Left kidney (tissue), 8 donors: ENCODE measurements around the gene KCNJ16. TPM values are rescaled to one million over a fixed set of nuclear protein-coding genes. Genes with fewer than 3 reads are reported as not detected.
"Not testable (repeated sequence)": the region's sequence is repeated elsewhere in the genome, so short reads cannot be mapped to it uniquely, and the experiment has no call there.

ENCODE experiments used
- DNase-seq: peaks from one replicate; pipeline ENCODE4 v3.0.0-alpha.2; 2013
- long read RNA-seq, 8 donors: transcript quantifications; one replicate each; lab custom pipeline, GENCODE V29; 2026
- polyA plus RNA-seq: library from polyadenylated mRNA; unstranded; fragments of 120-200 nt; gene quantifications from one replicate; pipeline ENCODE4 v1.2.1, GENCODE V29; 2013; ENCODE audit not compliant: insufficient read length

Gene KCNJ16
- 180 TPM for polyA plus RNA-seq
- long read RNA-seq, donor 1, full-length matches to known transcripts: 11 of 11 reads
- long read RNA-seq, donor 1, partial matches to known transcripts: 0 of 11 reads
- long read RNA-seq, donor 1, other reads (novel, unspliced or antisense): 0 of 11 reads
- long read RNA-seq, donor 2, full-length matches to known transcripts: 19 of 37 reads
- long read RNA-seq, donor 2, partial matches to known transcripts: 18 of 37 reads
- long read RNA-seq, donor 2, other reads (novel, unspliced or antisense): 0 of 37 reads
- long read RNA-seq, donor 3, full-length matches to known transcripts: 6 of 6 reads
- long read RNA-seq, donor 3, partial matches to known transcripts: 0 of 6 reads
- long read RNA-seq, donor 3, other reads (novel, unspliced or antisense): 0 of 6 reads
- long read RNA-seq, donor 4, partial matches to known transcripts: 0 of 1 reads
- long read RNA-seq, donor 4, other reads (novel, unspliced or antisense): 0 of 1 reads
- long read RNA-seq, donor 5, full-length matches to known transcripts: 15 of 21 reads
- long read RNA-seq, donor 5, partial matches to known transcripts: 6 of 21 reads
- long read RNA-seq, donor 5, other reads (novel, unspliced or antisense): 0 of 21 reads
- long read RNA-seq, donor 6, full-length matches to known transcripts: 14 of 14 reads
- long read RNA-seq, donor 6, partial matches to known transcripts: 0 of 14 reads
- long read RNA-seq, donor 6, other reads (novel, unspliced or antisense): 0 of 14 reads
- long read RNA-seq, donor 7, full-length matches to known transcripts: 24 of 24 reads
- long read RNA-seq, donor 7, partial matches to known transcripts: 0 of 24 reads
- long read RNA-seq, donor 7, other reads (novel, unspliced or antisense): 0 of 24 reads
- long read RNA-seq, donor 8, full-length matches to known transcripts: 10 of 17 reads
- long read RNA-seq, donor 8, partial matches to known transcripts: 7 of 17 reads
- long read RNA-seq, donor 8, other reads (novel, unspliced or antisense): 0 of 17 reads

DNA sequence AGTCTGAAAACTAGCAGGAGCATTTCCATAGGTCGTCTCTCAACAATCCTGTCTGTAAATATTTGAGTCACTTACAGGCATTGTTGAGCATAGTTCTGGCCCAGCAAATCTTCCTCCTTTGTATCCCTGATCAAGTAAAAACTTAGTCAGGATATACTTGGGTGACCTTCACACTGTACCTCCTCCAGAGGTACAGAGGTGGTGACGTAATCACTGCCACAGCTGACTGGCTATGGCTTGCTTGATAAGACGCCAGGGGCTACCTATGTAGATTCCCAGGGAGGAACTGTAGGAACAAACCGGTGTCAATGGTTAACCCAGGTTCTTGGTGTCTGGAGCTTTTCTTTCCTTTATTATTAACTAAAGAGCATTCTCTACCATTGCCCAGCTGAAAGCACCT is at the start of gene KCNJ16:
Gene KCNJ16, plus strand, starts transcription at position 270 of the 400 bp plus-strand sequence. CDS start 56,863 bp downstream, outside the sequence.
- peak; percentile 80 for DNase-seq

DNA sequence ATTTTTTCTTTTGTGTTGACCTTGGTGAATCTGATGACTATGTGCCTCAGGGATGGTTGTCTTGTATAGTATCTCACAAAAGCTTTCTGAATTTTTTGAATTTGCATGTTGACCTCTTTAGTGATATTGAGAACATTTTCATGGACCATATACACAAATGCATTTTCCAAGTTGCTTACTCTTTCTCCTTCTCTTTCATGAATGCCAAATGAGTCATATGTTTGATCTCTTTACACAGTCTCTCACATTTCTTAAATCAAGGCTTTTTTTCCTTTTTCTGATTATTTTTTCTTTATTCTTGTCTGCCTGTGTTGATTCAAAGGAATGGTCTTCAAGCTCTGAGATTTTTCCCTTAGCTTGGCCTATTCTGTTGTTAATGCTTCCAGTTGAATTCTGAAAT is 46.6 kb upstream of the KCNJ16 start:
- DNase-seq: no peak

- DNase-seq: no peak
Measured at GRCh38 chr17:70028978-70029767, 45.9 kb upstream of the KCNJ16 start.

DNA sequence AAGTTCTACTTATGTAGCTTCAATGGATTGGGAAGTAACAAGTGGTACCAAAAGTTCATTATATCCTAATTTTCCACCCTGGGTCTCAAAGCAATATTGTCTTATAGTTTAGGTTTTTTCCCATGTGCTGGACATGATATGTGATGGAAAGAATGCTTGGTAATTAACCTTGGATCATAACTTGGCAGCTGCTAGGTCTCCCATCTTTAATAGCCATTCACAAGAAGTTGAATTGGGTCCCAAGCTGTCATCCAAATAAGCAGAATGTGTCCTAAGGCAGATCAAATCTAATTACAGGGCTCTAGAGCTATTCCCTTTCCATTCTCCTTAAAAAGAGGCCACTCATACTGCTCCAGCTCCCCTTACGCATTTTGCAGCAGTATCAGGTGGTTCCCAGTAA is 44.7 kb upstream of the KCNJ16 start:
- DNase-seq: no peak

GRCh38 chr17:70031341-70031740 is 43.7 kb upstream of the KCNJ16 start:
- no peak for DNase-seq

- no peak for DNase-seq
Measured at GRCh38 chr17:70033165-70033564, 41.9 kb upstream of the KCNJ16 start.

DNA sequence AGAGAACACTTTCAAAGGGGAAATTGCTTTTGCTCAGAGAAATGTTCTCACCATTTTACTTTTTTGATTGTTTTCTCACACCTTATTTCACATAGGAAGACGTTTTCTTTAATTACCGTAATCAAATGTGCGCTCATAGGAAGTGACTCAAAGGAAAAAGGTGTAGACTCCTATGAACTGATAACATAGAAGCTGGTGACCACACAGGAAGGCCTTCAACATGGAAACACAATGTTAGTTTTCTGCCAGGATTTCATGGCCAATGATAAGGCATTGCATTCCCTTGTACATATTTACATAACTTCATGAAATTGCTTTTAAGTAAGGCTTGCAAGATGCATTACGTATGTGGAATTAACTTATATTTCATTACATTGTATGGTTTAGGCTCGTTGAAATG is 40.9 kb upstream of the KCNJ16 start:
- no peak for DNase-seq

- DNase-seq: no peak
Measured at GRCh38 chr17:70037498-70037897, 37.5 kb upstream of the KCNJ16 start.

DNA sequence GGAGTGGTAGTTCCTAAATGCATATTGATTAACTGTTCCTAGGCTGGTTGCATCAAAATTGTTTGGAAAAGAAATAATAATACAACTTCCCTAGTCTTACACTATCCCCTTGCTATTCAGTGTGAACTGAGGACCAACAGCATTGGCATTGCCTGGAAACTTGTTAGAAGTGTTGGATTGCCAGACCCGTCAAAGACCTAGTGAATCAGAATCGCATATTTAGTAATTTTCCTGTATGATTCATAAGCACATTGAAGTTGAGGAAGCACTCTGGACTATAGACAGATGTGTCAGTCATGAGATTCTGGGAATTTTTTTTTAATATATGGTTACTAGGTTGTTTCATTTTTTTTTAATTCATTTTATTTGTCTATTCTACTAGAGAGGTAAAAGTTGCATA is 34.7 kb upstream of the KCNJ16 start:
- DNase-seq: no peak

- no peak for DNase-seq
Measured at GRCh38 chr17:70041061-70041460, 34.0 kb upstream of the KCNJ16 start.

- DNase-seq: no peak
Measured at GRCh38 chr17:70041540-70041939, 33.5 kb upstream of the KCNJ16 start.

GRCh38 chr17:70045780-70046179 is 29.2 kb upstream of the KCNJ16 start:
- DNase-seq: not testable (repeated sequence)

DNA sequence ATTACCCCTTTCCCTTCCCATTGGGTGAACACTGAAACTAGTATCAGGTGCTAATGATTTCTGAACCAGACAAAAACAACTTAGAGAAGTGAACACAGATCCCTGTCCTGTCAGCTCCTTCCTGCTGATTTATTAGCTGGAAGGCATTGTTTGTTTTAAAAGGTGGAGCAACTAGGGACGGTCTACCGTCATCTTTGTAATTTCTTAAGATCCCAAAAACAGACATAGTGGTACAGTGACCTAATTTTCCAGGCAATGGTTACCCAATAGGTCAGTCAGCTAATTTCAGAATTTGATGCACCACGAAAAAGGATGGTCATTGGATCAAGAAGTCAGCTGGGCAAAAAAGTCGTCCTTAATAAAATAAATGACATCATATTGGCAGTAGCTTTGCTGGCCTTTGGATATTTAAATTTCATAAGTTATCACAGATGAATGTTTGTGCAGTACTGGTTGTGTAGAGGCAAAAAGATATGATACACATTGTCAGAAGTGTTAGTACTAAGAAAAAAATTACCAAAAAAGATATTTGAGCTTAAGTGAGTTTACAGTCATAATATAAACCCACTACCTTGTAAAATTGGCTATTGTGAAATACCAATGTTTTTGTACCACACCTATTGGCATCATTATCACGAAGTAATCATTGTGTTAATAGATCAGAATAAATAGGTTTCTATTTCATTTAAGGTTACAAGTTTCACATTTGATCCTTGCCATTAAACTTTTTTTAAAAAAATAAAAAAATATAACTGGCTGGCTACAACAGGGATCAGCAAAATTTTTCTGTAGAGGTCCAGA is 27.2 kb upstream of the KCNJ16 start:
- no peak for DNase-seq

DNA sequence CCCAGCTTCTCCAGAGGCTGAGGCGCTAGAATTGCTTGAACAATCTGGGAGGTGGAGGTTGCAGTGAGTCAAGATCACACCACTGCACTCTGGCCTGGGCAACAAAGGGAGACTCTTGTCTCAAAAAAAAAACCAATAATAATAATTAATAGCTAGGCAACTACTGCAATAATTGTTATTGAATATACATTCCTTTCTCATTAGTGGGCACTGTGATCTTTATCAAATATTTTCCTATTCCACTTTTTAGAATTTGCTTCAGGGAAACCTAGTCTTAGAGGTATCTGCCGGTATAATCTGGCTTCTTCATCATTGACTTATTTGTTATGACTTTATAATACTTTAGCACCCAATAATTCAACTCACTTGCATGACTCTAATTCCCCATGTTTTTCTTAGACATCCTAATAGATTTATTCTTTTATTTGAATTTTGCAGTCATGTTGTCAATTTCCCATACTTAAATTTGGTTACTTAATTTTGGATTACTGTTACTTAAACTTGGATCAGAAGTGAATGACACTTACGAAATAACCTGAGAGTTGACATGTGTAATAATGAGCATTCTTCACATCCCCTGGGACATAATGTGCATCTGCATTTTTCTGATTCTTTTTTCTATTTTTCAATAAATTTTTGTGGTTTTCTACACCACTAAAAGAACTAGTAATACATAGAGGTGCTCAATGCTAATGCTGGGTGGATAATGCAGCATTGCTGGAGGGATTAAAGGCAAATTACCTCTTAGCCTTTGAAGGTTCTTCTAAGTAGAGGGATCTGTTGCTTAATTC is 25.0 kb upstream of the KCNJ16 start:
- DNase-seq: no peak

DNA sequence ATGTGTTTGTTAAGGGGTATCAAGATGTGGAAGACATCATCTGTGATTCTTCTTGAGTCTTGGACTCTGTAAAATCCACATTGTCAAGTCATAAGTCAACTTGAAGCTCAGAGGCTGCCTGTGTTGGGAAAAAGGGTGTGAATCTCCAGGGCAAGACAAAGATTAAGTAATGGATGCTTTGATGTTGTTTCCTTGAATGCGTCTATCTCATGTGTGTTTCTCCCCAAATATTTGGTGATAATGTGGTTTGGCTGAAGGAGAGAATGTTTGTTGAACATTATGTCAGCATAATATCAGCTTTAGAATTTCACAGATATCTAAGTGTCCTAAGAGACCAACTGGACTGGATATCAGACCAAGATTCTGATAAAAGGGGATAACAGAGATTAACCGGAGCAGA is 24.1 kb upstream of the KCNJ16 start:
- DNase-seq: no peak

DNA sequence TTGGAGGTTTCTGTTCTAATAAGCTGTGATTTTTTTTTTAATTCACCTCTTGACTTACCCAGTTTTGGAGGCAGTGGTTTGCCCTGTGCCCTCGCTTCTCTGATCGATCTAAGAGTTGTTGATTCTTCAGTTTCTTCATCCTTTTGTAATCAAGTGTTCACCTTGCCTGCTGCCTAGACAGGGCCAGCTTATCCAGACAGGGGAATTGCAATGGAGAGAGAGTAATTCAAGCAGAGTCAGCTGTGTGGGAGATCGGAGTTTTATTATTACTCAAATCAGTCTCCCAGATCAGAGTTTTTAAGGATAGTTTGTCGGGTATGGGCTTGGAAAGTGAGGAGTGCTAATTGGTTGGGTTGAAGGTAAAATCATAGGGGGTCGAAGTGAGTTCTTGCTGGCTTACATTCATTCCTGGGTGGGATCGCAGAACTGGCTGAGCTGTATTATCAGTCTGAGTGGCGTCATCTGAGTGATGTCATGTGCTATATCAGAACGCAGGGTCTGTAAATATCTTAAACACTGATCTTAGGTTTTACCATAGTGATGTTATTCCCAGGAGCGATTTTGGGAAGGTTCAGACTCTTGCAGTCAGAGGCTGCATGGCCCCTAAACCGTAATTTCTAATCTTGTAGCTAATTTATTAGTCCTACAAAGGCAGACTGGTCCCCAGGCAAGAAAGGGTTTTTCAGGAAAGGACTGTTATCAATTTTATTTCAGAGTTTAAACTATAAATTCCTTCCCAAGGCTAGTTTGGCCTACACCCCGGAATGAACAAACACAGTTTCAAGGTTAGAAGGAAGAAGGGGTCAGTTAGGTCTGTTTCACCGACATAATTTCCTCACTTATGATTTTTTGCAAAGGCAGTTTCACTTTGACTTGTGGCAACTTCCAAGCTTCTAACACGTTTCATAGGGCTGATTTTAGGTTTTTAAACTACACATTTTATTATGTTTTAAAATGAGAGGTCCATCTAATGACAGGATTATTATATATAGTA is 21.5 kb upstream of the KCNJ16 start:
- DNase-seq: no peak

- no peak for DNase-seq
Measured at GRCh38 chr17:70055000-70055399, 20.0 kb upstream of the KCNJ16 start.

GRCh38 chr17:70059071-70059470 is 16.0 kb upstream of the KCNJ16 start:
- no peak for DNase-seq

DNA sequence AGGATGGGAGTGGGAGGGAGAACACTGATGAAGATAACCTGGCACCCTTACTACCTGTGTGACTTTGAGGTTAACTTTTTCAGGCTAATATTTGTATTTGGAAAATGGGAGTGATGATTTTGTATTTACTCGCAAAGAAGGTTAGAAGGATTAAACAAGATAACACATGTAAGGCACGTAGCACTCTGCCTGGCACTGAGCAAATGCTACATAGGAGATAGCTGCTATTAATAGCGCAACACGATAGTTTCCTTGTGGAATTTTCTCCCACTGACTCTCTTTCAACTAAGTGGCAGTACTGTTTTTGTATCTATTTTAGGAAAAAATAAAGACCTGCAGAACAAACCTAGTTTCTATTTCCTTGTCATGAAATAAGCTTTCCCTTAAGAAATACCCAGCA is 15.4 kb upstream of the KCNJ16 start:
- DNase-seq: no peak
